PC-3 (cell line): ENCODE measurements around the gene ATXN3. TPM values are rescaled to one million over a fixed set of nuclear protein-coding genes. Genes with fewer than 3 reads are reported as not detected.

Source experiments
- ATAC-seq: fragments of 200-7000 bp; cut with Tn5 transposase; 2 replicates; pipeline ENCODE4 v1.9.1; 2020; ENCODE audit warnings: mild to moderate bottlenecking, moderate library complexity
- BruUV-seq: library from RNA; stranded (reverse); fragments of 400-500 nt; replicated peaks from 2 replicates; lab custom pipeline; 2021; lab: Mats Ljungman, UMichigan
- CTCF ChIA-PET: fragments of 300-600 bp; sonication (Branson Sonifier 250); formaldehyde crosslinking; loops from one replicate; lab custom pipeline; 2022; ENCODE audit warnings: antibody characterized with exemption; lab: Charles Lee
- POLR2A ChIA-PET: fragments of 300-600 bp; sonication (Branson Sonifier 250); formaldehyde crosslinking; loops from one replicate; lab custom pipeline; 2022; ENCODE audit warnings: antibody characterized with exemption; ENCODE audit not compliant: unreplicated experiment; lab: Charles Lee
- DNase-seq: peaks from one replicate; pipeline ENCODE4 v3.0.0-alpha.2; 2015
- H2AFZ ChIP-seq: fragments of 300-600 bp; sonication (generic); 2 replicates; pipeline ENCODE4 v1.6.0; 2016; ENCODE audit warnings: antibody characterized with exemption, low read length
- H3F3A ChIP-seq: fragments of 300-600 bp; sonication (generic); one replicate; pipeline ENCODE4 v1.6.0; 2017; ENCODE audit warnings: antibody characterized with exemption, low read length, control low read depth, mild to moderate bottlenecking; ENCODE audit not compliant: unreplicated experiment
- H3K27ac ChIP-seq: fragments of 300-600 bp; sonication (generic); 2 replicates; pipeline ENCODE4 v1.5.1; 2016; ENCODE audit warnings: mild to moderate bottlenecking, low read length
- H3K27me3 ChIP-seq: fragments of 300-600 bp; sonication (generic); 2 replicates; pipeline ENCODE4 v1.6.1; 2016; ENCODE audit warnings: low read length, mixed read lengths
- H3K36me3 ChIP-seq: fragments of 300-600 bp; sonication (generic); 2 replicates; pipeline ENCODE4 v1.6.1; 2016; ENCODE audit warnings: low read depth, mixed run types, low read length, mixed read lengths
- H3K4me1 ChIP-seq: fragments of 300-600 bp; sonication (generic); 2 replicates; pipeline ENCODE4 v1.5.1; 2016; ENCODE audit warnings: low read length; ENCODE audit not compliant: insufficient read depth
- H3K4me2 ChIP-seq: fragments of 300-600 bp; sonication (generic); 2 replicates; pipeline ENCODE4 v1.6.0; 2016; ENCODE audit warnings: low read length
- H3K4me3 ChIP-seq: fragments of 300-600 bp; sonication (generic); 2 replicates; pipeline ENCODE4 v1.5.1; 2016; ENCODE audit warnings: mild to moderate bottlenecking, low read length, mixed read lengths
- H3K79me2 ChIP-seq: fragments of 300-600 bp; sonication (generic); 2 replicates; pipeline ENCODE4 v1.6.1; 2017; ENCODE audit warnings: low read length, mixed read lengths
- H3K9ac ChIP-seq: fragments of 300-600 bp; sonication (generic); 2 replicates; pipeline ENCODE4 v1.6.0; 2016; ENCODE audit warnings: mild to moderate bottlenecking, low read length
- H3K9me2 ChIP-seq: fragments of 300-600 bp; sonication (generic); replicated peaks from 2 replicates; pipeline ENCODE4 v1.6.1; 2016; ENCODE audit warnings: mixed run types, low read length, mixed read lengths
- H3K9me3 ChIP-seq: fragments of 300-600 bp; sonication (generic); 2 replicates; pipeline ENCODE4 v1.6.1; 2016; ENCODE audit warnings: low read length, mixed read lengths
- H4K20me1 ChIP-seq: fragments of 300-600 bp; sonication (generic); 2 replicates; pipeline ENCODE4 v1.6.1; 2016; ENCODE audit warnings: low read length, mixed read lengths
- EZH2 ChIP-seq: fragments of 300-600 bp; sonication (generic); IDR thresholded peaks from one replicate; pipeline ENCODE4 v1.6.1; 2017; ENCODE audit warnings: antibody characterized with exemption, mild to moderate bottlenecking, low read length; ENCODE audit not compliant: unreplicated experiment
- EZH2phosphoT487 ChIP-seq: fragments of 300-600 bp; sonication (generic); IDR thresholded peaks from 2 replicates; pipeline ENCODE4 v1.6.1; 2018; ENCODE audit warnings: mild to moderate bottlenecking, antibody characterized with exemption, low read length, borderline replicate concordance
- intact Hi-C: fragments of 100-400 bp; cut with micrococcal nuclease; formaldehyde crosslinking; loops from 2 replicates; pipeline ENCODE4 v1.9.0; 2023
- total RNA-seq: library from RNA; depleted of rRNA; stranded (reverse); fragments of >200 nt; gene quantifications from 2 replicates; pipeline ENCODE4 v1.2.3, GENCODE V29; 2014
- TF ChIP-seq, protein P1 (sequence below): fragments of 300-600 bp; sonication (generic); conservative IDR thresholded peaks from 2 replicates; pipeline ENCODE4 v1.5.1; 2017; ENCODE audit warnings: antibody characterized with exemption, low read depth, mild to moderate bottlenecking, low read length

ATXN3 gene
- total RNA-seq, 1 experiment from 2014 or later, result 49.3 TPM

DNA sequence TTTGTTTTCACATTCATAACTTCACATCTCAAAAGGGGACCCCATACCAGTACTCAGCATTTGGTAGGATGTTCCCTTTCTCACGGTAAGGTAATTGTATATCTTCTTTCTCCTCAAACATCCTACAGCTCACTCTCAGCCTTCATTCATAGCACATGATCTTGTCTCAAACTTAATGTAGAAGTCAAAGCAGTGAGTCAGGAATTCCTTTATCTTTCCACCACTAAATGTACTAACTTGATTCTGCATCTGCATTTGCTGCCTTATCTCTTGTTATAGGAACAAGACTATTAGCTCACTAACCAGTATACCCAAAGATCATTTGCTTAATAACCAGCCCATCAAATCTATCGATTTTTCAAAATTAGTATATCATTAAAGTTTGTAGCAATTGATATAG lies 38.3 kb upstream of the ATXN3 start:
- Histone ChIP-seq H3F3A (no peaks in the 10 kb centered on the region), H3K79me2 (no peaks in the 10 kb centered on the region), H3K4me3 (no peak overlapping the region), H3K4me2 (no peak overlapping the region), H3K27ac (no peak overlapping the region), H3K9ac (no peak overlapping the region), H4K20me1 (no peaks in the 10 kb centered on the region), H3K4me1 (no peaks in the 10 kb centered on the region), H3K36me3 (peaks cover 45% of the 10 kb centered on the region), H3K9me2 (no peaks in the 10 kb centered on the region), H3K9me3 (no peaks in the 10 kb centered on the region), H3K27me3 (no peaks in the 10 kb centered on the region), H2AFZ (no peak overlapping the region)
- CTCF ChIA-PET, result no interaction called here
- no peak for ATAC-seq
- BruUV-seq, result no TSS peak
- TF ChIP-seq EZH2 (no peak), EZH2phosphoT487 (no peak)
- TF ChIP-seq, protein P1, sequence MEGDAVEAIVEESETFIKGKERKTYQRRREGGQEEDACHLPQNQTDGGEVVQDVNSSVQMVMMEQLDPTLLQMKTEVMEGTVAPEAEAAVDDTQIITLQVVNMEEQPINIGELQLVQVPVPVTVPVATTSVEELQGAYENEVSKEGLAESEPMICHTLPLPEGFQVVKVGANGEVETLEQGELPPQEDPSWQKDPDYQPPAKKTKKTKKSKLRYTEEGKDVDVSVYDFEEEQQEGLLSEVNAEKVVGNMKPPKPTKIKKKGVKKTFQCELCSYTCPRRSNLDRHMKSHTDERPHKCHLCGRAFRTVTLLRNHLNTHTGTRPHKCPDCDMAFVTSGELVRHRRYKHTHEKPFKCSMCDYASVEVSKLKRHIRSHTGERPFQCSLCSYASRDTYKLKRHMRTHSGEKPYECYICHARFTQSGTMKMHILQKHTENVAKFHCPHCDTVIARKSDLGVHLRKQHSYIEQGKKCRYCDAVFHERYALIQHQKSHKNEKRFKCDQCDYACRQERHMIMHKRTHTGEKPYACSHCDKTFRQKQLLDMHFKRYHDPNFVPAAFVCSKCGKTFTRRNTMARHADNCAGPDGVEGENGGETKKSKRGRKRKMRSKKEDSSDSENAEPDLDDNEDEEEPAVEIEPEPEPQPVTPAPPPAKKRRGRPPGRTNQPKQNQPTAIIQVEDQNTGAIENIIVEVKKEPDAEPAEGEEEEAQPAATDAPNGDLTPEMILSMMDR, result no peak
- intact Hi-C loops, result no loop called here
- POLR2A ChIA-PET, result no interaction called here
- DNase-seq, result no peak

DNA sequence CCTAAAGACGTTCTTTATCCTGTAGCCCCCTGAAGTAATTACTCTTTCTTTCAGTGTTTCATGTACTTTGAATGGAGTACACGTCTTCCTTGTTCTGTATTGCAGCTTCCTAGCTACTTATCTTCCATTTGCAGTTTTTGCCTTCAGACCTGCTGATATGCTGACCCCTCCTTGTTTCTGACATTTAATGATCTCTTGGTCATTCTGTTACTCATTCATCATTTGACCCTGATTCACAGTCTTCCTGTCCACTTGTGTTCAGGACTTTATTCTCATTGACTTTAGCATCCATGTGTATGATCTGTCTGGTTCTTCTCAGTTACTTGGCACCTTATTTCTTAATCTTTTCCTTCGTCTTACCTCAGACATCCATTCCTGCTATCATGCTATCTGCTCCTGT lies 37.6 kb upstream of the ATXN3 start:
- Histone ChIP-seq H3K4me3 (no peak overlapping the region), H3K79me2 (no peaks in the 10 kb centered on the region), H3K9me3 (no peaks in the 10 kb centered on the region), H4K20me1 (no peaks in the 10 kb centered on the region), H3K27ac (no peak overlapping the region), H3K27me3 (no peaks in the 10 kb centered on the region), H3K36me3 (peaks cover 45% of the 10 kb centered on the region), H3K4me2 (no peak overlapping the region), H3K9me2 (no peaks in the 10 kb centered on the region), H3K9ac (no peak overlapping the region), H3K4me1 (no peaks in the 10 kb centered on the region), H3F3A (no peaks in the 10 kb centered on the region), H2AFZ (no peak overlapping the region)
- DNase-seq (no peak), ATAC-seq (no peak)
- ChIA-PET CTCF (no interaction called here), POLR2A (no interaction called here)
- no TSS peak for BruUV-seq
- TF ChIP-seq EZH2, result no peak
- intact Hi-C loops, result no loop called here

DNA sequence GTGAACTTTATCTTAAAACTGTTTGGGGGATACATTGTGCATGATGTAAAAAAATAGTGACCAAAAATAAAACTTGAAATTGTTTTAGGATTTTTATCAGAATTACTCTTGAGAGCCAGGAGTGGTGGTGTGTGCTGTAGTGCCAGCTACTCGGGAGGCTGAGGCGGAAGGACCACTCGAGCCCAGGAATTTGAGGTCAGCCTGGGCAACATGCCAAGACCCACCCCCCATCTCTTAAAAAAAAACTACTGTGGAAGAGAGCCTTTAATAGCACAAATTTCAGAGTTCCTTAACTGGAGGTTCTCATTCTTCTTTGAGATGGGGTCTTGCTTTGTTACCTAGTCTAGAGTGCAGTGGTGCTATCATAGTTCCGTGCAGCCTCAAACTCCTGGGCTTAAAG lies 36.9 kb upstream of the ATXN3 start:
- Histone ChIP-seq H3K9me2 (no peaks in the 10 kb centered on the region), H3F3A (no peaks in the 10 kb centered on the region), H3K9ac (no peak overlapping the region), H3K36me3 (peaks cover 48% of the 10 kb centered on the region), H2AFZ (no peak overlapping the region), H4K20me1 (no peaks in the 10 kb centered on the region), H3K4me1 (no peaks in the 10 kb centered on the region), H3K27ac (no peak overlapping the region), H3K4me2 (no peak overlapping the region), H3K79me2 (no peaks in the 10 kb centered on the region), H3K27me3 (no peaks in the 10 kb centered on the region), H3K4me3 (no peak overlapping the region), H3K9me3 (no peaks in the 10 kb centered on the region)
- intact Hi-C loops, result no loop called here
- ChIA-PET POLR2A (no interaction called here), CTCF (no interaction called here)
- DNase-seq, result no peak
- ATAC-seq, result no peak
- TF ChIP-seq EZH2, result no peak
- TF ChIP-seq, protein P1, result no peak
- no peak for TF ChIP-seq EZH2phosphoT487
- BruUV-seq, result no TSS peak
